ENCODE measurements around the gene PCMTD2.
"Not testable (repeated sequence)": the region's sequence is repeated elsewhere in the genome, so short reads cannot be mapped to it uniquely, and the experiment has no call there.

The PCMTD2 gene

GRCh38 chr20:64285579-64286446, 30.3 kb downstream of the PCMTD2 start:
- H3K4me1 ChIP-seq (ENCODE audit: control insufficient read depth, insufficient read depth, low read length); H3K4me3 ChIP-seq (ENCODE audit: low read depth, low read length); POLR2A ChIA-PET; H3K36me3 ChIP-seq (ENCODE audit: control insufficient read depth in 2 of 2, insufficient read depth in 1 of 2, low read length in 2 of 2); H3K27ac ChIP-seq (ENCODE audit: extremely low read depth, low read depth, low read length); H3K9me3 ChIP-seq (ENCODE audit: control insufficient read depth, insufficient read depth, low read depth, low read length): not testable (repeated sequence)
- CTCF ChIA-PET: interaction anchor here (0.7 to 2.0 kb wide), 9 partner anchors 9 to 376 kb away, joined by 3 to 12 read pairs (median 3); no protein-coding TSS in a partner anchor
- TF ChIP-seq ZBTB21 (tag by site-specific recombination; IDR thresholded peaks at IDR 0.05) (peak; percentile 39; the same call in 1 of the 2 replicates), ZSCAN5A (tag by site-specific recombination; IDR thresholded peaks at IDR 0.05) (0 out of 2 replicates have a peak, but pooled peaks have one; percentile 47), ZNF785 (tag by site-specific recombination; IDR thresholded peaks at IDR 0.05) (peak; percentile 95; the same call in 1 of the 2 replicates), ZNF555 (tag by site-specific recombination; conservative IDR thresholded peaks at IDR 0.05) (0 out of 2 replicates have a peak, but pooled peaks have one; percentile 2), ZBTB10 (tag by site-specific recombination; IDR thresholded peaks at IDR 0.05) (0 out of 2 replicates have a peak, but pooled peaks have one; percentile 26), ZNF391 (tag by site-specific recombination; IDR thresholded peaks at IDR 0.05; ENCODE audit: borderline replicate concordance, low read depth) (0 out of 2 replicates have a peak, but pooled peaks have one; percentile 29), ZNF654 (tag by site-specific recombination; IDR thresholded peaks at IDR 0.05; ENCODE audit: low read depth) (peak; percentile 44), ZNF324 (tag by site-specific recombination; IDR thresholded peaks at IDR 0.05) (peak; percentile 54; the same call in 1 of the 2 replicates), ZNF629 (tag by site-specific recombination; IDR thresholded peaks at IDR 0.05) (peak; percentile 46; the same call in 1 of the 2 replicates), ZNF24 (tag by site-specific recombination; IDR thresholded peaks at IDR 0.05) (peak; percentile 28; the same call in 1 of the 2 replicates), ZNF639 (tag by site-specific recombination; IDR thresholded peaks at IDR 0.05) (peak; percentile 54; the same call in 1 of the 2 replicates), ZNF2 (tag by site-specific recombination; IDR thresholded peaks at IDR 0.05) (0 out of 2 replicates have a peak, but pooled peaks have one; percentile 27), CTCF (tag by site-specific recombination; IDR thresholded peaks at IDR 0.05) (peak; percentile 77), ZXDB (tag by site-specific recombination; IDR thresholded peaks at IDR 0.05) (0 out of 2 replicates have a peak, but pooled peaks have one; percentile 17), SETDB1 (IDR thresholded peaks at IDR 0.05; ENCODE audit: insufficient read length, low read length) (peak; percentile 94), ZNF76 (tag by site-specific recombination; IDR thresholded peaks at IDR 0.05; ENCODE audit: borderline replicate concordance, low read depth) (0 out of 2 replicates have a peak, but pooled peaks have one; percentile 50), ZSCAN30 (tag by site-specific recombination; IDR thresholded peaks at IDR 0.05) (peak; percentile 68; the same call in 1 of the 2 replicates), KLF10 (tag by site-specific recombination; IDR thresholded peaks at IDR 0.05) (peak; percentile 14; the same call in 1 of the 2 replicates), SP7 (tag by site-specific recombination; IDR thresholded peaks at IDR 0.05) (0 out of 2 replicates have a peak, but pooled peaks have one; percentile 37), ZNF394 (tag by site-specific recombination; IDR thresholded peaks at IDR 0.05; ENCODE audit: borderline replicate concordance) (peak; percentile 50; the same call in 1 of the 2 replicates), YY1 (tag by site-specific recombination; IDR thresholded peaks at IDR 0.05) (0 out of 2 replicates have a peak, but pooled peaks have one; percentile 17), ZNF544 (tag by site-specific recombination; IDR thresholded peaks at IDR 0.05) (0 out of 2 replicates have a peak, but pooled peaks have one; percentile 45), ZBTB26 (tag by site-specific recombination; optimal IDR thresholded peaks at IDR 0.05) (peak; percentile 35), SCRT2 (tag by site-specific recombination; IDR thresholded peaks at IDR 0.05) (peak; percentile 52), KLF8 (tag by site-specific recombination; IDR thresholded peaks at IDR 0.05) (0 out of 2 replicates have a peak, but pooled peaks have one; percentile 20), ZNF660 (tag by site-specific recombination; IDR thresholded peaks at IDR 0.05) (peak; percentile 84), ZNF248 (tag by site-specific recombination; IDR thresholded peaks at IDR 0.05) (0 out of 2 replicates have a peak, but pooled peaks have one; percentile 14)
